Right renal pelvis (tissue), 4 donors: Measurements from ENCODE around the gene ZNF222. TPM values are rescaled to one million over a fixed set of nuclear protein-coding genes. Genes with fewer than 3 reads are reported as not detected.

ENCODE experiments used
- DNase-seq, 4 donors: peaks; one replicate each; pipeline ENCODE4 v3.0.0-alpha.2; 2013; ENCODE audit warnings: low read depth in 4 of 4, low spot score in 3 of 4, missing footprints in 1 of 4
- polyA plus RNA-seq, 4 donors: library from polyadenylated mRNA; unstranded; fragments of 120-200 nt; gene quantifications; one replicate each; pipeline ENCODE4 v1.2.1, GENCODE V29; 2013; ENCODE audit not compliant: insufficient read length in 4 of 4

The ZNF222 gene
- polyA plus RNA-seq, 4 donors: 8.4 to 12.3 (median 10.1) TPM

DNA sequence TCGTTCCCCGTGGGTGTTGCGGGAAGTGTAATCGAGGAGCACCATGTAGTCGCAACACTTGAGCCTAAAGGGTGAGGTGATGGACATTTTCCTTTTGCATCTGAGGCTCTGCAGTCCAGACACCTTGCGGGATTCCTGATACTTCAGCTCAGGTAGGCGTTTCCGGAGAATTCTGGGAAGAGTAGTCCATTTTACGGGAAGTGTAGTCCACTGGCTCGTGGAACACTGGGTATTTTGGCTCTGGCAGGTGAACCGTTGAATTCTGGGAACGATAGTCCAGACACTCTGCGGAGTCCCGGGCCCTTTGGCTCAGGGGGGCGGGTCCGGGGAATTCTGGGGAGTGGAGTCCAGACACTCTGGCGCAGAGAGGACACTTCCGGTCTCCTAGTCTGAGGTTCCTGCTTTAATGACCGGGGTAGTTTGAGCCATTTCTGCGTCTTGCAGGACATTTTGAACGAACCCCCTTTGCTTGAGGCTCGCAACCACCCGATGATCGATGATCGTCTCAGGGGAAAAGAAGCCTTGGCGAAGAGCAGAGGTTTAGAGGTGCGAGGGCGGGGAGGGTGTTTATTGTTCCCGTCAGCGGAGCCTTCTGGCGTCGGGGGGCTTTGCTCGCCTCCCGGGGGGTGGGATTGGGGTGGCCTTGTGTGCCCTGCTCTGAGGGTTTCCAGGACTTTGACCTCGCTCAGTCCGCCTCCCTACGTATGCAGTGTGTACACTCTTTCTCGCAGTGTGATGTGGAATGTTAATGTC is 26.6 kb downstream of the ZNF222 start, which contains the start of gene ZNF223:
Gene ZNF223 (plus strand): TSS at position 387 of the 753 bp plus-strand sequence. CDS start 3,141 bp downstream, outside the sequence.
- peak; percentile 79 to 95 (median 93) for DNase-seq

DNA sequence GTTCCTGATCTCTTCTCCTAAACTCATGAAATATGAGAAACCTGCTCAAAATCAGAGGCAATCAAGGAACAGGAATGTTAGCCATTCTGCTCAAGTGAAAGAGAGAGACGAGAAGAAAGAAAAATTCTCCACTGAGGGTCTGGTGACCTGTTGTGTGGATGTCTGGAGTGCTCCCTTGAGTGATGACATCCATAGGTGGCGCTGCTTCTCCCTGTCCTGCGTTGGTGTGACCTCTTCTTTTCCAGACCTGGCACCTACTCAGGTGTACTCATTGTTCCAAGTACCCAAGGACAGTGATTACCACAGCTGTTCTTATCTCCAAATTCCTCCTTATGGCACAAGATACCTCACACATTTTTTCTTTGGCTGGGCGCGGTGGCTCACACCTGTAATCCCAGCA is 30.7 kb downstream of the ZNF222 start:
- no peak for DNase-seq

DNA sequence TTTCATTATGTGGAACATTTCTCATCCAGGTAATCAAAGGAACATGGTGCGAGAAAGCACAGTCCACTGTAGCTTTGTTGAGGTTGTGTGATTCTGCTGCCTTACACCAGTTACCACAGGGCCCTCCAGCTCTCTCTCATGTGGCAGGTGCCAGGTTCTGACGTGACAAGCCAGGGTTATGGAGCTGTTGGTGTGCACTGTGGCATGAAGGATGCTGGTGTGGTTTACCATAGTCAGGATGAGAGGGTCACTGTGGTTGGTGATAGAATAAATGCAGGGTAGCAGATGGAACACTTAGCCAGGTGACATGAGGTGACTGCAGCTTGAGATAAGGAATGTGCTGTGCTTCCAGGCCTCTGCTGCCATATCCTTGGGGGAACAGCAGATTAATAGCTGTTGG is 34.0 kb downstream of the ZNF222 start:
- no peak for DNase-seq

DNA sequence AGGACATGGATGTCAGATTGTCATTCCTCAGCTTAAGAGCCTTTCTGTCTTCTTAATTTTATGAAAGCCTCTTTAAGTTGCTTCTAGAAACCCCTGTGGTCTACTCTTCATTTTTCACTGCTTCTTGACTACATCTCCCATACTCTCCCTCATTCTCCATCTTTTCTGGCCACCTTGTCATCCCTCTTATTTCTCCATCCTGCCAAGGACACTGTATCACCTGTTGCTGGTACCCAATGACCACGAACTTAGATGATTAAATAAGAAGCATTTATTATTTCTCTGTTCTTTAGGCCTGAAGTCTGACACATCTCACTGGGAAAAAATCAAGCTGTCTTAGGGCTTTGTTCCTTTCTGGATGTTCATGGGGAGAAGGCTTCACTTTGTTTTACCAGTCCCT is 35.9 kb downstream of the ZNF222 start:
- DNase-seq: no peak

DNA sequence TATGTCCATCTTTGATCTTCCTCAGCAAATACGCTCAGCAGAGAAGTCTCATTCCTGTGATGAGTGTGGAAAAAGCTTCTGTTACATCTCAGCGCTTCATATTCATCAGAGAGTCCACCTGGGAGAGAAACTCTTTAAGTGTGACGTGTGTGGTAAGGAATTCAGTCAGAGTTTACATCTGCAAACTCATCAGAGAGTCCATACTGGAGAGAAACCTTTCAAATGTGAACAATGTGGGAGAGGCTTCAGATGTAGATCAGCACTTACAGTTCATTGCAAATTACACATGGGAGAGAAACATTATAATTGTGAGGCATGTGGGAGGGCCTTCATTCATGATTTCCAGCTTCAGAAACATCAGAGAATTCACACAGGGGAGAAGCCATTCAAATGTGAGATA is 41.1 kb downstream of the ZNF222 start:
- DNase-seq: no peak

DNA sequence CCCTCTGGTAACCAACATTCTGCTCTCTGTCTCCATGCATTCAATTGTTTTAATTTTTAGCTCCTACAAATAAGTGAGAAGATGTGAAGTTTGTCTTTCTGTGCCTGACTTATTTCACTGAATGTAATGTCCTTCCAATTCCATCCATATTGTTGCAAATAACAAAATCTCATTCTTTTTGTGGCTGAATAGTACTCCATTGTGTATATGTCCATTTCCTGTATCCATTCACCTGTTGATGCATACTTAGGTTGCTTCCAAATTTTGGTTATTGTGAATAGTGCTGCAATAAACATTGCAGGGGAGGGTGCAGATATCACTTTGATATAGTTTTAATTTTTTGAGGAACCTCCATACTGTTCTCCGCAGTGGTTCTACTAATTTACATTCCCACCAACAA is 44.2 kb downstream of the ZNF222 start:
- DNase-seq: no peak

DNA sequence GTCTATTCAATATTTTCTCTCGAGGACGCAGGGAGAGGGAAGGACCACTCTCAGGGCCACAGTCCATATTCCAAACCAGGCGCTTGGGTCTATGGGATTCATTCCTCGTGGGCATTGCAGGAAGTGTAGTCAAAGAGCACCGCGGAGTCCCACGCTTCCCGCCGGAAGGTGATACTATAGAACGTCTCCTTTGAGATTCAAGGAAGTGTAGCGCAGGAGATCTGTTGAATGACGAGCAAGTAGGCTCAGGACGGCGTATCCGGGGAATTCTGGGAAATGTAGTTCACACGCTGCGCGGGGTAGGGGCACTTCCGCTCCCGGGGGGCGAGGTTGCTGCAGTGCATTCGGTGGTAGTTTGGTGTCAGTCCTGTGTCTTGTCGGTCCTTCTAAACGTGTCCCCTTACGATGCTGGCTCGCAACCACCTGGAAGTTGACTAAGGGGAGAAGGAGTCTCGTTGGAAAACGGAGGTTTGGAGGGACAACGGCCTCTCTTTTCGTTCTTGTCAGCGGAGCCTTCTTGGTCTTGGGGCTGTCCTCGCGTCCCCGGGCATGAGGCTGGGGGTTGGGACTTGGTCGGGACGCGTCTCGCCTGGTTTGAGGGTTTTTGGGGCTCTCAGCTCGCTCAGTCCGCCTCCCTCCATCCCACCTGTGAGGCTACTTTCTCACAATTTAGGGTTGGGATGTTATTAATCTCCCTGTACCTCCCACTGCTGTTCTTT is 46.8 kb downstream of the ZNF222 start, which contains the start of gene ZNF284:
Gene ZNF284 (plus strand): TSS at position 336 of the 719 bp plus-strand sequence. CDS start 4,231 bp downstream, outside the sequence.
- DNase-seq: peak; percentile 84 to 90 (median 87)

DNA sequence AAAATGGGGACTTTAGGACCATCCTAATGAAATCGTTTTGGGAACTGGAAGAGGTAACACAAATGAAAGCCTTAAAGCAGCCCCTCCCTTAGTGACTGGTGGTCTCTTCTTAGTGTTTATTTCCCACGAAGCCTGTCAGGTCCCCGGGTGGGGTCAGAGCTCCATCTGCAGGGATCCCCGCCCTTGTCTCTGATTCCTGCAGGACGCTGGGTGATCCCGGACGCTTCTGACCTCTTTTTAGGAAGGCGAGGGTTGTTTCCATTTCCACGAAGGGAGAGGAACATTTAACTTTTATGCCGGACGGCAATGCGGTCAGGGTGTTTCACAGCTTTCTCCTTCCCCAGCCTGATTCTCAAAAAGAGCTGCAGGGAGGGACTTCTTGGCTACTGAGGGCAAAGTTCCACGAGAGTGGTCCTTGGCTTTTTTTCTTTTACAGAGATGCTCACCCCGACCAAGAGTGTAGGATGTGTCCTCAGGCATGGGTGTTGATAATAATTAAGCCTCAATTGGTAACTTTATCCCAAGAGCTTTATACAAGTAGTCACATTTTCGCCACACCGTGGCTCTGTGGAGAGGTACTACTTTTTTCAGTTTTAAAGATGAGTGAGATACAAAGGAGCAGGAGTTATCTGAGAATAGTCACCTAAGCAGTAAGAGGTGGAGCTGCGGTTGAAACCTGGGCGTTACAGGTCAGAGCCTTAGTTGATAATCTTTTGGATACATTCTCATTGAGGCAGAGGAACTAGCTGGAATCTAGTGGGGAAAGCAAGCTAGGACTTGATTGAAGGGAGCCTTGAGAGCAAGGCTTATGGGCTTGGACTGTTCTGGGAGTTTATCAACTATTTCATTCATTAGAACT is 47.6 kb downstream of the ZNF222 start:
- no peak for DNase-seq

DNA sequence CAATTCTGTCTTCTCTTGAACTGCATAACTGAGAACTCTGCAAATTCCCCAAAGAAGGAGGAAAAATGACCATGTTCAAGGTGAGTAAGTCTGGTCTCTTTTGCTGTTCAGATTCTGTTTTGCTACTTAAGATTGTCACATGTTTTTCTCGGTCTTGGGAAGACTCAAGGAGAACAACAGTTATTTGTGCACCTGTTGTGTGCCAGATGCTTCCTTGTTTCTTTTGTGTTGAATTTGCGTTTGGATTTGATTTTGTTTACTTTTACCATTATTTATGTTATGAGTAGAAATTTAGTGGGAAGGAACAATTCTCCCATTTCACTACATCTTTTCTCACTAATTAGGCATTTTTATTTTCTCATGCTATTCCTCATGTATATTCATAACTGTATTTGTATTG is 51.1 kb downstream of the ZNF222 start:
- no peak for DNase-seq

Other genes with a start within 250 kb of the ZNF222 start
- 1 to 10 TPM; 1.4 to 3.8 (median 1.6) TPM for gene KCNN4, start 244.4 kb upstream of the ZNF222 start, polyA plus RNA-seq
- under 1 TPM; 0.14 to 0.37 (median 0.31) TPM for gene LYPD5, start 222.9 kb upstream of the ZNF222 start, polyA plus RNA-seq
- 10 to 100 TPM in 3 of 4 donors, 1 to 10 TPM in 1; 9.7 to 16.1 (median 15.0) TPM for gene ZNF283, start 198.1 kb upstream of the ZNF222 start, polyA plus RNA-seq
- gene ZNF404, start 141.4 kb upstream of the ZNF222 start, polyA plus RNA-seq: 10 to 100 TPM in 3 of 4 donors, 1 to 10 TPM in 1; 8.1 to 15.2 (median 13.3) TPM
- gene ZNF45, start 90.1 kb upstream of the ZNF222 start, polyA plus RNA-seq: 10 to 100 TPM; 24.0 to 31.1 (median 28.2) TPM
- 1 to 10 TPM; 4.6 to 6.8 (median 5.4) TPM for gene ZNF221, start 74.2 kb upstream of the ZNF222 start, polyA plus RNA-seq
- 10 to 100 TPM; 12.3 to 17.4 (median 15.6) TPM for gene ZNF155, start 41.2 kb upstream of the ZNF222 start, polyA plus RNA-seq
- 1 to 10 TPM; 5.1 to 8.0 (median 7.3) TPM for gene ZNF230, start 22.4 kb upstream of the ZNF222 start, polyA plus RNA-seq
- 10 to 100 TPM; 10.2 to 15.1 (median 12.9) TPM for gene ZNF223, start 26.7 kb downstream of the ZNF222 start, polyA plus RNA-seq
- 1 to 10 TPM; 3.5 to 4.9 (median 3.6) TPM for gene ZNF284, start 46.8 kb downstream of the ZNF222 start, polyA plus RNA-seq
- gene ZNF224, start 69.0 kb downstream of the ZNF222 start, polyA plus RNA-seq: 10 to 100 TPM; 23.4 to 37.9 (median 27.1) TPM
- 10 to 100 TPM in 3 of 4 donors, 1 to 10 TPM in 1; 7.7 to 12.0 (median 10.1) TPM for gene ZNF225, start 88.0 kb downstream of the ZNF222 start, polyA plus RNA-seq
- 10 to 100 TPM; 10.1 to 16.5 (median 12.3) TPM for gene ZNF234, start 116.2 kb downstream of the ZNF222 start, polyA plus RNA-seq
- 10 to 100 TPM; 21.3 to 32.1 (median 28.7) TPM for gene ZNF226, start 139.7 kb downstream of the ZNF222 start, polyA plus RNA-seq
- 10 to 100 TPM; 24.4 to 30.1 (median 28.9) TPM for gene ZNF227, start 187.2 kb downstream of the ZNF222 start, polyA plus RNA-seq
- gene ZNF233, start 234.5 kb downstream of the ZNF222 start, polyA plus RNA-seq: 1 to 10 TPM; 5.0 to 7.5 (median 6.7) TPM